ENCODE results near the gene RNGTT. TPM values are rescaled to one million over a fixed set of nuclear protein-coding genes. Genes with fewer than 3 reads are reported as not detected.

The RNGTT gene
- total and polyA plus RNA-seq, 2 experiments from 2014 or later = 7.4 to 15.6 TPM

DNA sequence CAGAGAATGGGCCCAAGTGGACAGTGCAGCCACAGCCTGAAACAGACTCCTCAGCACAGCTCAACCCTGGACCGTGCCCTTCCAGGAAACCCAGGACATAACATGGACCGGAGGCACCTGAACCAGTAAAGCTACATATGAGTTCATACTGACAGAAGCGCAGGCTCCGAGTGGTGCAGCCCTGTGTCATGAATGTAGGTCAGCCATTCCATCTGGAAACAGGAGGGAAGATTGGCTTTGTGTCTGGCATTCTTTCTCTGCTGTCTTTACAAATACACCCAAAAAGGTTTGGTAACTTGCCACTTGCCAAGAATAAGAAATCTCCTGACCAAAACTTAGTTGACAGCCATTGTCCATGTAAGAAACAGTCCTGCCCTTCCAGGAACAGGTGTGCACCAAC, 366.6 kb downstream of the RNGTT start:
- Histone ChIP-seq H4K20me1 (ENCODE audit: insufficient read depth, poor library complexity, severe bottlenecking) (no peaks in the 10 kb centered on the region), H3K36me3 (replicated peaks; ENCODE audit: insufficient read depth, low read depth) (no peaks in the 10 kb centered on the region), H3K27me3 (no peaks in the 10 kb centered on the region), H3K4me2 (no peak overlapping the region), H3K4me3 (no peak overlapping the region), H3K27ac (no peak overlapping the region), H3K79me2 (no peaks in the 10 kb centered on the region), H3K9me2 (replicated peaks; ENCODE audit: insufficient read depth) (no peaks in the 10 kb centered on the region), H3K4me1 (ENCODE audit: insufficient read depth) (no peaks in the 10 kb centered on the region), H2AFZ (no peak overlapping the region), H3K9me3 (ENCODE audit: low read depth) (no peaks in the 10 kb centered on the region)
- no peak for DNase-seq (ENCODE audit: low spot score)
- TF ChIP-seq, protein P1, sequence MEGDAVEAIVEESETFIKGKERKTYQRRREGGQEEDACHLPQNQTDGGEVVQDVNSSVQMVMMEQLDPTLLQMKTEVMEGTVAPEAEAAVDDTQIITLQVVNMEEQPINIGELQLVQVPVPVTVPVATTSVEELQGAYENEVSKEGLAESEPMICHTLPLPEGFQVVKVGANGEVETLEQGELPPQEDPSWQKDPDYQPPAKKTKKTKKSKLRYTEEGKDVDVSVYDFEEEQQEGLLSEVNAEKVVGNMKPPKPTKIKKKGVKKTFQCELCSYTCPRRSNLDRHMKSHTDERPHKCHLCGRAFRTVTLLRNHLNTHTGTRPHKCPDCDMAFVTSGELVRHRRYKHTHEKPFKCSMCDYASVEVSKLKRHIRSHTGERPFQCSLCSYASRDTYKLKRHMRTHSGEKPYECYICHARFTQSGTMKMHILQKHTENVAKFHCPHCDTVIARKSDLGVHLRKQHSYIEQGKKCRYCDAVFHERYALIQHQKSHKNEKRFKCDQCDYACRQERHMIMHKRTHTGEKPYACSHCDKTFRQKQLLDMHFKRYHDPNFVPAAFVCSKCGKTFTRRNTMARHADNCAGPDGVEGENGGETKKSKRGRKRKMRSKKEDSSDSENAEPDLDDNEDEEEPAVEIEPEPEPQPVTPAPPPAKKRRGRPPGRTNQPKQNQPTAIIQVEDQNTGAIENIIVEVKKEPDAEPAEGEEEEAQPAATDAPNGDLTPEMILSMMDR (IDR thresholded peaks at IDR 0.05; ENCODE audit: poor library complexity) = no peak
- no peak for TF ChIP-seq EZH2 (IDR thresholded peaks at IDR 0.05; ENCODE audit: borderline replicate concordance)
- TF ChIP-seq EZH2phosphoT487 (IDR thresholded peaks at IDR 0.05; ENCODE audit: low read depth, severe bottlenecking, unreplicated experiment) = no peak
- 96% methylated on average over 4 of the region's 4 CpGs for WGBS (ENCODE audit: low lambda C conversion rate, missing lambda C conversion rate)

DNA sequence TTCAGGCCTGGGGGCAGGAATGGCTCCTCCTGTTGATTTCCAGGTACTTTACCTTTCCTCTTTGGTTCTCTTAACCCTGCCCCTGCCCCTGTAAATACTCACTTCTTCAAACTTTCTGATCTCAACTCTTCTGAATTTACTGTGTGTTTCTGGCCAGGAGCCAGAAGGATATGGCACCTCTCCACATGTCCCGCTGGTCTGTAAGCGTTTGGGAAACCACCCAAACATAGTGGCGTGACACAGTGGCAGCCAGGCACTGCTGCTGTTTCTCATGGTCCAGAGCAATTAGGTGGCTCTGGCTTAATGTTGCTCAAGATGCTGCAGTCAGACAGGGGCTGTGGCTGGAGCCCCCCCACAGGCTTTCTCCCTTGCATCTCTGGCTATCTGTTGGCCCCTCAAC, 374.5 kb downstream of the RNGTT start:
- Histone ChIP-seq H3K27ac (no peak overlapping the region), H3K79me2 (no peaks in the 10 kb centered on the region), H3K27me3 (no peaks in the 10 kb centered on the region), H4K20me1 (ENCODE audit: insufficient read depth, poor library complexity, severe bottlenecking) (no peaks in the 10 kb centered on the region), H3K9me3 (ENCODE audit: low read depth) (no peaks in the 10 kb centered on the region), H3K4me2 (no peak overlapping the region), H2AFZ (no peak overlapping the region), H3K4me1 (ENCODE audit: insufficient read depth) (no peaks in the 10 kb centered on the region), H3K36me3 (replicated peaks; ENCODE audit: insufficient read depth, low read depth) (no peaks in the 10 kb centered on the region), H3K9me2 (replicated peaks; ENCODE audit: insufficient read depth) (no peaks in the 10 kb centered on the region), H3K4me3 (no peak overlapping the region)
- 56% methylated on average over 3 of the region's 3 CpGs for WGBS (ENCODE audit: low lambda C conversion rate, missing lambda C conversion rate)
- no peak for TF ChIP-seq EZH2phosphoT487 (IDR thresholded peaks at IDR 0.05; ENCODE audit: low read depth, severe bottlenecking, unreplicated experiment)
- TF ChIP-seq, protein P1 (IDR thresholded peaks at IDR 0.05; ENCODE audit: poor library complexity) = no peak
- DNase-seq (ENCODE audit: low spot score) = no peak

DNA sequence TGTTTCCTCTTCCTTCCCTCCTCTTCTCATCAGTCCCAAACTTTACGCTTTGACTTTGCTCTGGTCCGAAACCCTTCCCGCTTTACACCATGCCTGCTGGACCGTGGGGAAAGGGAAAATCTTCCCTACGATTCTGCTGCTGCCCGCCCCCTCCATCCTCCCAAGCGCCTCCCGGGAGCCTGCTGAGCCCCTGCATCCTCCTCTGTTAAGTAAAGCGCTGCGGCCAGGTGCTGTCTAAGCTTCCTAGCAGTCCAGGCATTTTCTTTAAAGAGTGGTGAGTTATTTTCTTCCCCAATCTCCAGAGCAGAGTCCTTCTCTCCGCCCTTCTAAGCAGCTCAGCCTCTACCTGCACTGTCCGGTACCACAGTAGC, 376.3 kb downstream of the RNGTT start:
- Histone ChIP-seq H3K4me2 (no peak overlapping the region), H2AFZ (no peak overlapping the region), H3K4me1 (ENCODE audit: insufficient read depth) (no peaks in the 10 kb centered on the region), H3K79me2 (no peaks in the 10 kb centered on the region), H3K27me3 (no peaks in the 10 kb centered on the region), H4K20me1 (ENCODE audit: insufficient read depth, poor library complexity, severe bottlenecking) (no peaks in the 10 kb centered on the region), H3K9me3 (ENCODE audit: low read depth) (no peaks in the 10 kb centered on the region), H3K4me3 (no peak overlapping the region), H3K36me3 (replicated peaks; ENCODE audit: insufficient read depth, low read depth) (no peaks in the 10 kb centered on the region), H3K9me2 (replicated peaks; ENCODE audit: insufficient read depth) (no peaks in the 10 kb centered on the region), H3K27ac (no peak overlapping the region)
- TF ChIP-seq EZH2phosphoT487 (IDR thresholded peaks at IDR 0.05; ENCODE audit: low read depth, severe bottlenecking, unreplicated experiment) (no peak), EZH2 (IDR thresholded peaks at IDR 0.05; ENCODE audit: borderline replicate concordance) (no peak)
- TF ChIP-seq, protein P1 (IDR thresholded peaks at IDR 0.05; ENCODE audit: poor library complexity) = no peak
- DNase-seq (ENCODE audit: low spot score) = no peak
- 88% methylated on average over 12 of the region's 12 CpGs for WGBS (ENCODE audit: low lambda C conversion rate, missing lambda C conversion rate)

Measured in hepatocyte (in vitro differentiated cells).